WTC11 (cell line): ENCODE measurements around the gene CHSY3. TPM values are rescaled to one million over a fixed set of nuclear protein-coding genes. Genes with fewer than 3 reads are reported as not detected.

ENCODE experiments used
- ATAC-seq: fragments of 200-7000 bp; cut with Tn5 transposase; 2 replicates; pipeline ENCODE4 v1.10.0; 2021; ENCODE audit warnings: mild to moderate bottlenecking, moderate library complexity
- CTCF ChIA-PET: fragments of 300-600 bp; sonication (Branson Sonifier 250); formaldehyde crosslinking; loops from one replicate; lab custom pipeline; 2021; ENCODE audit warnings: antibody characterized with exemption; lab: Charles Lee
- POLR2A ChIA-PET: fragments of 350-600 bp; sonication (Branson Sonifier 250); formaldehyde crosslinking; loops from one replicate; lab custom pipeline; 2021; ENCODE audit warnings: antibody characterized with exemption; lab: Charles Lee
- DNase-seq: peaks from one replicate; pipeline ENCODE4 v3.0.0; 2021; ENCODE audit warnings: low spot score
- H3K27ac Mint-ChIP-seq: 2 replicates; pipeline ENCODE4 v1.8.0; 2021; ENCODE audit warnings: mixed read lengths
- H3K27me3 Mint-ChIP-seq: 2 replicates; pipeline ENCODE4 v1.8.0; 2021; ENCODE audit warnings: low read depth, mild to moderate bottlenecking, moderate library complexity, mixed read lengths
- H3K36me3 Mint-ChIP-seq: 2 replicates; pipeline ENCODE4 v1.8.0; 2021; ENCODE audit warnings: mixed read lengths
- H3K4me1 Mint-ChIP-seq: 2 replicates; pipeline ENCODE4 v1.8.0; 2022; ENCODE audit warnings: mixed read lengths
- H3K4me3 Mint-ChIP-seq: 2 replicates; pipeline ENCODE4 v1.8.0; 2021; ENCODE audit warnings: mild to moderate bottlenecking, moderate library complexity, mixed read lengths
- H3K9me3 Mint-ChIP-seq: 2 replicates; pipeline ENCODE4 v1.8.0; 2021; ENCODE audit warnings: mixed read lengths
- CBFB ChIP-seq: sonication (generic); formaldehyde crosslinking; IDR thresholded peaks from 2 replicates; pipeline ENCODE4 v1.8.1; 2022; ENCODE audit warnings: mild to moderate bottlenecking, low read depth, missing genetic modification reagents
- CREB1 ChIP-seq: sonication (generic); formaldehyde crosslinking; IDR thresholded peaks from 2 replicates; pipeline ENCODE4 v1.8.0; 2023; ENCODE audit warnings: mild to moderate bottlenecking, missing genetic modification reagents
- EMX1 ChIP-seq: fragments of 250-450 bp; sonication (Bioruptor Pico); IDR thresholded peaks from 2 replicates; pipeline ENCODE4 v1.8.0; 2021; ENCODE audit warnings: mild to moderate bottlenecking
- FOXJ3 ChIP-seq: sonication (generic); formaldehyde crosslinking; IDR thresholded peaks from 2 replicates; pipeline ENCODE4 v1.9.0; 2021; ENCODE audit warnings: missing genetic modification reagents, mild to moderate bottlenecking, borderline replicate concordance
- FOXP1 ChIP-seq: sonication (generic); formaldehyde crosslinking; IDR thresholded peaks from 2 replicates; pipeline ENCODE4 v1.8.0; 2022; ENCODE audit warnings: missing genetic modification reagents, mild to moderate bottlenecking, moderate library complexity, borderline replicate concordance
- GABPB1 ChIP-seq: sonication (generic); formaldehyde crosslinking; IDR thresholded peaks from 2 replicates; pipeline ENCODE4 v1.8.1; 2023; ENCODE audit warnings: mild to moderate bottlenecking, missing genetic modification reagents
- IRF2 ChIP-seq: sonication (generic); formaldehyde crosslinking; IDR thresholded peaks from 2 replicates; pipeline ENCODE4 v1.8.0; 2022; ENCODE audit warnings: low read depth, missing genetic modification reagents, borderline replicate concordance
- MXD4 ChIP-seq: fragments of 250-450 bp; sonication (Bioruptor Pico); IDR thresholded peaks from 2 replicates; pipeline ENCODE4 v1.8.0; 2021; ENCODE audit warnings: mild to moderate bottlenecking, moderate library complexity, borderline replicate concordance
- NR2C2 ChIP-seq: sonication (generic); formaldehyde crosslinking; IDR thresholded peaks from 2 replicates; pipeline ENCODE4 v1.8.0; 2022; ENCODE audit warnings: mild to moderate bottlenecking, missing genetic modification reagents
- RELA ChIP-seq: sonication (generic); formaldehyde crosslinking; IDR thresholded peaks from 2 replicates; pipeline ENCODE4 v1.8.1; 2022; ENCODE audit warnings: missing genetic modification reagents, mild to moderate bottlenecking, borderline replicate concordance
- SMAD4 ChIP-seq: sonication (generic); formaldehyde crosslinking; IDR thresholded peaks from 2 replicates; pipeline ENCODE4 v1.8.0; 2022; ENCODE audit warnings: mild to moderate bottlenecking, missing genetic modification reagents
- SOX15 ChIP-seq: fragments of 250-450 bp; sonication (Bioruptor Pico); IDR thresholded peaks from 2 replicates; pipeline ENCODE4 v1.9.0; 2021; ENCODE audit warnings: mild to moderate bottlenecking
- ZNF121 ChIP-seq: sonication (generic); formaldehyde crosslinking; IDR thresholded peaks from 2 replicates; pipeline ENCODE4 v1.8.0; 2023; ENCODE audit warnings: missing genetic modification reagents
- ZNF219 ChIP-seq: sonication (generic); formaldehyde crosslinking; IDR thresholded peaks from 2 replicates; pipeline ENCODE4 v1.8.0; 2023; ENCODE audit warnings: missing genetic modification reagents, mild to moderate bottlenecking, borderline replicate concordance
- ZNF396 ChIP-seq: fragments of 250-450 bp; sonication (Bioruptor Pico); IDR thresholded peaks from 2 replicates; pipeline ENCODE4 v1.8.0; 2021; ENCODE audit warnings: mild to moderate bottlenecking, moderate library complexity, borderline replicate concordance
- ZNF416 ChIP-seq: fragments of 250-450 bp; sonication (Bioruptor Pico); IDR thresholded peaks from 2 replicates; pipeline ENCODE4 v1.9.0; 2021; ENCODE audit warnings: mild to moderate bottlenecking, inconsistent platforms
- ZNF671 ChIP-seq: fragments of 250-450 bp; sonication (Bioruptor Pico); IDR thresholded peaks from 2 replicates; pipeline ENCODE4 v1.8.0; 2021; ENCODE audit warnings: mild to moderate bottlenecking
- total RNA-seq: library from RNA; stranded (reverse); gene quantifications from 3 replicates; pipeline ENCODE4 v1.2.3, GENCODE V29; 2021
- TF ChIP-seq, protein P1 (sequence below): sonication (generic); formaldehyde crosslinking; IDR thresholded peaks from 2 replicates; pipeline ENCODE4 v1.8.1; 2023; ENCODE audit warnings: mild to moderate bottlenecking, missing genetic modification reagents
- TF ChIP-seq, protein P2 (sequence below): sonication (generic); formaldehyde crosslinking; IDR thresholded peaks from 2 replicates; pipeline ENCODE4 v1.8.0; 2022; ENCODE audit warnings: mild to moderate bottlenecking, missing genetic modification reagents
- TF ChIP-seq, protein P3 (sequence below): sonication (generic); formaldehyde crosslinking; IDR thresholded peaks from 2 replicates; pipeline ENCODE4 v1.8.0; 2023; ENCODE audit warnings: missing genetic modification reagents, mild to moderate bottlenecking, borderline replicate concordance
- TF ChIP-seq, protein P4 (sequence below): sonication (generic); formaldehyde crosslinking; IDR thresholded peaks from 2 replicates; pipeline ENCODE4 v1.8.0; 2022; ENCODE audit warnings: mild to moderate bottlenecking, missing genetic modification reagents
- TF ChIP-seq, protein P5 (sequence below): sonication (generic); formaldehyde crosslinking; IDR thresholded peaks from 2 replicates; pipeline ENCODE4 v1.8.1; 2023; ENCODE audit warnings: mild to moderate bottlenecking, missing genetic modification reagents, moderate library complexity

Gene CHSY3
- total RNA-seq, 1 experiment from 2014 or later = 0.98 TPM

DNA sequence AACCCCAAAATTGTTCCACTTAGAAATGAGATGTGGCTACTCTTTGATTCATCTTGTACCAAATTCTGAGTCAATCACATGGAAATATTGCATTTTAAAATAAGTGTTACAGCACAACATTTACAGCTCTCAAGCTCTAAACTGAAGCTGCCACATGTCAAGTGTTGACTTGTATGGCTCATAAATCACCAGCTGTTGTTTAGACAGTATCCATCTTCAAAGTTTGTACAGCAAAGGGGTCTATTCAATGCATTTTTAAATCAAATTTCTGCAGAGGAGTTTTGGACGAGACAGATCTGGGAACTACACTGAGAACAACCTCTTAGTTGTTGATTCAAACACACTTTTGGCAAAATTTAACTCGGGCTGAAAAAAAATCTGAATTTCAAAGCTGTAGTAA is 31.4 kb downstream of the CHSY3 start:
- Mint-ChIP-seq H3K9me3 (peaks cover 23% of the 10 kb centered on the region), H3K36me3 (peaks cover 19% of the 10 kb centered on the region), H3K27ac (no peak overlapping the region), H3K4me3 (no peak overlapping the region), H3K4me1 (no peaks in the 10 kb centered on the region), H3K27me3 (no peaks in the 10 kb centered on the region)
- ATAC-seq (no peak), DNase-seq (no peak)
- POLR2A ChIA-PET = no interaction called here
- TF ChIP-seq FOXP1 (no peak), ZNF396 (no peak)
- CTCF ChIA-PET = no interaction called here

DNA sequence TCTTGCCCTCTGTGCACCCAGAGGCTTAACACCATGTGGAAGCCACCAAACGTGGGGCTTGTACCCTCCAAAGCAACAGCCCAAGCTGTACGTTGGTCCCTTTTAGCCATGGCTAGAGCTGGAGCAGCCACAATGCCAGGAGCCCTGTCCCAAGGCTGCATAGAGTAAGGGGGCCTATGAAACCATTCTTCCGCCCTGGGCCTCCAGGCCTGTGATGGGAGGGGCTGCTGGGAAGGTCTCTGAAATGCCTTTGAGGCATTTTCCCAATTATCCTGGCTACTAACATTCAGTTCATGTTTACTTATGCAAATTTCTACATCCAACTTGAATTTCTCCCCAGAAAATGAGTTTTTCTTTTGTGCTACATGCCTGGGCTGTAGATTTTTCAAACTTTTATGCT is 33.8 kb downstream of the CHSY3 start:
- ChIA-PET CTCF (interaction anchor here (1.0 kb wide), 1 partner anchor 173 kb away, joined by 3 read pairs; no protein-coding TSS in a partner anchor), POLR2A (no interaction called here)
- no peak; the same call in 1 of the 2 replicates for ATAC-seq
- H3K27me3 Mint-ChIP-seq = no peaks in the 10 kb centered on the region
- H3K9me3 Mint-ChIP-seq = peaks cover 23% of the 10 kb centered on the region
- H3K27ac Mint-ChIP-seq = no peak overlapping the region
- no peak overlapping the region for H3K4me3 Mint-ChIP-seq
- H3K4me1 Mint-ChIP-seq = no peaks in the 10 kb centered on the region
- peaks cover 19% of the 10 kb centered on the region for H3K36me3 Mint-ChIP-seq
- DNase-seq = no peak
- no peak for TF ChIP-seq ZNF121
- no peak for TF ChIP-seq ZNF219 (CRISPR knock-in tag)
- no peak for TF ChIP-seq IRF2
- TF ChIP-seq SMAD4 (CRISPR knock-in tag) = no peak
- TF ChIP-seq, protein P1, sequence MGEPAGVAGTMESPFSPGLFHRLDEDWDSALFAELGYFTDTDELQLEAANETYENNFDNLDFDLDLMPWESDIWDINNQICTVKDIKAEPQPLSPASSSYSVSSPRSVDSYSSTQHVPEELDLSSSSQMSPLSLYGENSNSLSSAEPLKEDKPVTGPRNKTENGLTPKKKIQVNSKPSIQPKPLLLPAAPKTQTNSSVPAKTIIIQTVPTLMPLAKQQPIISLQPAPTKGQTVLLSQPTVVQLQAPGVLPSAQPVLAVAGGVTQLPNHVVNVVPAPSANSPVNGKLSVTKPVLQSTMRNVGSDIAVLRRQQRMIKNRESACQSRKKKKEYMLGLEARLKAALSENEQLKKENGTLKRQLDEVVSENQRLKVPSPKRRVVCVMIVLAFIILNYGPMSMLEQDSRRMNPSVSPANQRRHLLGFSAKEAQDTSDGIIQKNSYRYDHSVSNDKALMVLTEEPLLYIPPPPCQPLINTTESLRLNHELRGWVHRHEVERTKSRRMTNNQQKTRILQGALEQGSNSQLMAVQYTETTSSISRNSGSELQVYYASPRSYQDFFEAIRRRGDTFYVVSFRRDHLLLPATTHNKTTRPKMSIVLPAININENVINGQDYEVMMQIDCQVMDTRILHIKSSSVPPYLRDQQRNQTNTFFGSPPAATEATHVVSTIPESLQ (CRISPR knock-in tag) = no peak
- TF ChIP-seq GABPB1 (CRISPR knock-in tag) = no peak
- no peak for TF ChIP-seq ZNF671 (CRISPR knock-in tag)
- no peak for TF ChIP-seq RELA (CRISPR knock-in tag)
- TF ChIP-seq, protein P2, sequence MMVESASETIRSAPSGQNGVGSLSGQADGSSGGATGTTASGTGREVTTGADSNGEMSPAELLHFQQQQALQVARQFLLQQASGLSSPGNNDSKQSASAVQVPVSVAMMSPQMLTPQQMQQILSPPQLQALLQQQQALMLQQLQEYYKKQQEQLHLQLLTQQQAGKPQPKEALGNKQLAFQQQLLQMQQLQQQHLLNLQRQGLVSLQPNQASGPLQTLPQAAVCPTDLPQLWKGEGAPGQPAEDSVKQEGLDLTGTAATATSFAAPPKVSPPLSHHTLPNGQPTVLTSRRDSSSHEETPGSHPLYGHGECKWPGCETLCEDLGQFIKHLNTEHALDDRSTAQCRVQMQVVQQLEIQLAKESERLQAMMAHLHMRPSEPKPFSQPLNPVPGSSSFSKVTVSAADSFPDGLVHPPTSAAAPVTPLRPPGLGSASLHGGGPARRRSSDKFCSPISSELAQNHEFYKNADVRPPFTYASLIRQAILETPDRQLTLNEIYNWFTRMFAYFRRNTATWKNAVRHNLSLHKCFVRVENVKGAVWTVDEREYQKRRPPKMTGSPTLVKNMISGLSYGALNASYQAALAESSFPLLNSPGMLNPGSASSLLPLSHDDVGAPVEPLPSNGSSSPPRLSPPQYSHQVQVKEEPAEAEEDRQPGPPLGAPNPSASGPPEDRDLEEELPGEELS (CRISPR knock-in tag) = no peak
- no peak for TF ChIP-seq SOX15 (CRISPR knock-in tag)
- no peak for TF ChIP-seq MXD4 (CRISPR knock-in tag)
- TF ChIP-seq, protein P3, sequence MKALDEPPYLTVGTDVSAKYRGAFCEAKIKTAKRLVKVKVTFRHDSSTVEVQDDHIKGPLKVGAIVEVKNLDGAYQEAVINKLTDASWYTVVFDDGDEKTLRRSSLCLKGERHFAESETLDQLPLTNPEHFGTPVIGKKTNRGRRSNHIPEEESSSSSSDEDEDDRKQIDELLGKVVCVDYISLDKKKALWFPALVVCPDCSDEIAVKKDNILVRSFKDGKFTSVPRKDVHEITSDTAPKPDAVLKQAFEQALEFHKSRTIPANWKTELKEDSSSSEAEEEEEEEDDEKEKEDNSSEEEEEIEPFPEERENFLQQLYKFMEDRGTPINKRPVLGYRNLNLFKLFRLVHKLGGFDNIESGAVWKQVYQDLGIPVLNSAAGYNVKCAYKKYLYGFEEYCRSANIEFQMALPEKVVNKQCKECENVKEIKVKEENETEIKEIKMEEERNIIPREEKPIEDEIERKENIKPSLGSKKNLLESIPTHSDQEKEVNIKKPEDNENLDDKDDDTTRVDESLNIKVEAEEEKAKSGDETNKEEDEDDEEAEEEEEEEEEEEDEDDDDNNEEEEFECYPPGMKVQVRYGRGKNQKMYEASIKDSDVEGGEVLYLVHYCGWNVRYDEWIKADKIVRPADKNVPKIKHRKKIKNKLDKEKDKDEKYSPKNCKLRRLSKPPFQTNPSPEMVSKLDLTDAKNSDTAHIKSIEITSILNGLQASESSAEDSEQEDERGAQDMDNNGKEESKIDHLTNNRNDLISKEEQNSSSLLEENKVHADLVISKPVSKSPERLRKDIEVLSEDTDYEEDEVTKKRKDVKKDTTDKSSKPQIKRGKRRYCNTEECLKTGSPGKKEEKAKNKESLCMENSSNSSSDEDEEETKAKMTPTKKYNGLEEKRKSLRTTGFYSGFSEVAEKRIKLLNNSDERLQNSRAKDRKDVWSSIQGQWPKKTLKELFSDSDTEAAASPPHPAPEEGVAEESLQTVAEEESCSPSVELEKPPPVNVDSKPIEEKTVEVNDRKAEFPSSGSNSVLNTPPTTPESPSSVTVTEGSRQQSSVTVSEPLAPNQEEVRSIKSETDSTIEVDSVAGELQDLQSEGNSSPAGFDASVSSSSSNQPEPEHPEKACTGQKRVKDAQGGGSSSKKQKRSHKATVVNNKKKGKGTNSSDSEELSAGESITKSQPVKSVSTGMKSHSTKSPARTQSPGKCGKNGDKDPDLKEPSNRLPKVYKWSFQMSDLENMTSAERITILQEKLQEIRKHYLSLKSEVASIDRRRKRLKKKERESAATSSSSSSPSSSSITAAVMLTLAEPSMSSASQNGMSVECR (CRISPR knock-in tag) = no peak
- TF ChIP-seq FOXJ3 (CRISPR knock-in tag) = no peak
- TF ChIP-seq, protein P4, sequence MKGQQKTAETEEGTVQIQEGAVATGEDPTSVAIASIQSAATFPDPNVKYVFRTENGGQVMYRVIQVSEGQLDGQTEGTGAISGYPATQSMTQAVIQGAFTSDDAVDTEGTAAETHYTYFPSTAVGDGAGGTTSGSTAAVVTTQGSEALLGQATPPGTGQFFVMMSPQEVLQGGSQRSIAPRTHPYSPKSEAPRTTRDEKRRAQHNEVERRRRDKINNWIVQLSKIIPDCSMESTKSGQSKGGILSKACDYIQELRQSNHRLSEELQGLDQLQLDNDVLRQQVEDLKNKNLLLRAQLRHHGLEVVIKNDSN (CRISPR knock-in tag) = no peak
- TF ChIP-seq CREB1 = no peak
- TF ChIP-seq NR2C2 (CRISPR knock-in tag) = no peak
- TF ChIP-seq EMX1 = no peak
- TF ChIP-seq, protein P5, sequence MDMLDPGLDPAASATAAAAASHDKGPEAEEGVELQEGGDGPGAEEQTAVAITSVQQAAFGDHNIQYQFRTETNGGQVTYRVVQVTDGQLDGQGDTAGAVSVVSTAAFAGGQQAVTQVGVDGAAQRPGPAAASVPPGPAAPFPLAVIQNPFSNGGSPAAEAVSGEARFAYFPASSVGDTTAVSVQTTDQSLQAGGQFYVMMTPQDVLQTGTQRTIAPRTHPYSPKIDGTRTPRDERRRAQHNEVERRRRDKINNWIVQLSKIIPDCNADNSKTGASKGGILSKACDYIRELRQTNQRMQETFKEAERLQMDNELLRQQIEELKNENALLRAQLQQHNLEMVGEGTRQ (CRISPR knock-in tag) = no peak
- no peak for TF ChIP-seq CBFB (CRISPR knock-in tag)
- no peak for TF ChIP-seq ZNF416 (CRISPR knock-in tag)
